GM20000 (cell line): ENCODE results near the gene DDX10.

Source experiments
- DNase-seq: peaks from one replicate; pipeline ENCODE4 v3.0.0; 2012; ENCODE audit warnings: low spot score
- TF ChIP-seq, protein P1 (sequence below): IDR thresholded peaks from 2 replicates; pipeline ENCODE4 v1.5.1; 2012; ENCODE audit warnings: mild to moderate bottlenecking, control low read depth; ENCODE audit errors: extremely low read depth, missing control alignments

The DDX10 gene

DNA sequence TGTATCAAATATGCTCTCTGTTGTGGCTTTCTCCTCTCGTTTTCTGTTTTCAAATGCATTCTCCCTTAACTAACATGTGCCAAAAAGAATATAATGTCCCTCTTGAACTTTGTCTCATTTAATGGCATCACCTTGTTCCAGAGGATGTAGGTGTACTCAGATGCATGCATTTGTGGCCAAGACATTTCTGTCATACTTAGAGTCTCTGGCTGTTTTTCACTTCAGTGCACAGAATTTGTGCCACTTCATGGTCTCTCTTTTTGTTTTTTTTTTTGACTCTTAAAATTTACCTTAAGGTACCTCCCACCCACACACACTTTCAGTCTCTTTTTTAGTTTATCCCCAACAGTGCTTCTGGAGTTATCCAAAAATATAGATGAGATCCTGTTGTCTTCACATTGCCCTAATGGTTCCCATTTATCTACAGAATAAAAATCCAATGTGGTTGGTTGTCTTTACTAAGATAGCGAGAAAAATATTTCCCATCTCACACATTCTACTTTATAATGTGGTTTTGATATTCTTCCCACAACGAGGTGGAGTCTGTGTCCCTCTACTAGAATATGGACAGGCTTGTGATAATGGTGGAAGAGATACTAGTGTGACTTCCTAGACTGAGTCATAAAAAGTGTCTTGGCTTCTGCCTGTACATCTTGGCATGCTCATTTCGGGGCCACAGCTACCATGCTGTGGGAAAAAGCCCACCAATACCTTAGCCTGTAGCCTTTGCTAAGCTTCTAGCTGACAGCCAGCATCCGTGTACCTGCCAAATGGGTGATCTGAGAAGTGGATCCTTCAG, 125.8 kb downstream of the DDX10 start:
- peak; percentile 7 for DNase-seq
- TF ChIP-seq, protein P1, sequence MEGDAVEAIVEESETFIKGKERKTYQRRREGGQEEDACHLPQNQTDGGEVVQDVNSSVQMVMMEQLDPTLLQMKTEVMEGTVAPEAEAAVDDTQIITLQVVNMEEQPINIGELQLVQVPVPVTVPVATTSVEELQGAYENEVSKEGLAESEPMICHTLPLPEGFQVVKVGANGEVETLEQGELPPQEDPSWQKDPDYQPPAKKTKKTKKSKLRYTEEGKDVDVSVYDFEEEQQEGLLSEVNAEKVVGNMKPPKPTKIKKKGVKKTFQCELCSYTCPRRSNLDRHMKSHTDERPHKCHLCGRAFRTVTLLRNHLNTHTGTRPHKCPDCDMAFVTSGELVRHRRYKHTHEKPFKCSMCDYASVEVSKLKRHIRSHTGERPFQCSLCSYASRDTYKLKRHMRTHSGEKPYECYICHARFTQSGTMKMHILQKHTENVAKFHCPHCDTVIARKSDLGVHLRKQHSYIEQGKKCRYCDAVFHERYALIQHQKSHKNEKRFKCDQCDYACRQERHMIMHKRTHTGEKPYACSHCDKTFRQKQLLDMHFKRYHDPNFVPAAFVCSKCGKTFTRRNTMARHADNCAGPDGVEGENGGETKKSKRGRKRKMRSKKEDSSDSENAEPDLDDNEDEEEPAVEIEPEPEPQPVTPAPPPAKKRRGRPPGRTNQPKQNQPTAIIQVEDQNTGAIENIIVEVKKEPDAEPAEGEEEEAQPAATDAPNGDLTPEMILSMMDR, result no peak

DNA sequence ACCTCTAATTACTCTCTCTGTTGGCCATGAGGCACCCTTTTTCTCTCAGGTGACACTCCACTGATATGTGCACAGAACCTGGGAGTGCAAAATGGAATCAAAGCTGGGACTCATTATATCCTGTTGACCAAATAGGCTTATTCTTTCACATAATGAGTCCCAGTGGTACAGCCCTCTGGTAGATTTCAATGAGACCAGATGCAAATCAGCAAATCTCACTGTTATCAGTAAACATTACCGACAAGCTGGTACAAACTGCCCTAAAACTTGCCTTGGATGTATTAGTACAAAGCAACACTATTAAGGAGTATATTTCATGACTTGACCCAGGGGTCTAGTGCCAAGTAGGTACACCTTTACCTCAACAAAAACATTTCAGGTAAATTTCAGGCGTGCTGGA, 128.3 kb downstream of the DDX10 start:
- no peak for DNase-seq
- TF ChIP-seq, protein P1, result no peak

DNA sequence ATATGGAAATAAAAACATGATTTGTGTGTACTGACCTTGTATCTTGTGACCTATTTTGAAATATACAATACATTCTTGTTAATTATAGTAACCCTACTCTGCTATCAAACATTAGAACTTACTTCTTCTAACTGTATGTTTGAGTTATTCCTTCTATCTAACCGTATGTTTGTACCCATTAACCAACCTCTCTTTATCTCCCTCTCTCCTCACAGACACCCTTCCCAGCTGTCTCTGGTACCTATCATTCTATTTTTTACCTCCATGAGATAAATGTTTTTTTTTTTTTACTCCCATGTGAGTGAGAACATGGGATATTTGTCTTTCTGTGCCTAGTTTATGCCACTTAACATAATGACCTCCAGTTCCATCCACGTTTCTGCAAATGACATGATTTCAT, 128.7 kb downstream of the DDX10 start:
- TF ChIP-seq, protein P1, result no peak
- no peak for DNase-seq

DNA sequence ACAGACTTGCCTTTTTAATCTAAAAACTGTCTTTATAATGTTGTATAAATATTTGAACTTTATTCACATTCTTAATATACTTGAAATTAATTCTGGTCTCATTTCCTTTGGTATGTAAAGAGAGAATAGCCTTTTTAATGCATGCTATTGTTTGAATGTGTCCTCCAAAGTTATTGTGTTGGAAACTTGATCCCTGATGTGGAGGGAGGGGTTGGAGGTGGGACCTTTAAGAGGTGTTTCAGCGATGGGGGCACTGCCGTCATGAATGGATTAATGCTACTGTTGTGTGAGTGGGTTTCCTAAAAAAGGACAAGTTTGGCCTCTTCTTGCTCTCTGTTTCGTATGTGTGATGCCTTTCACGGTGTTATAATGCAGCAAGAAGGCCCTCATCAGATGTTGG, 131.7 kb downstream of the DDX10 start:
- TF ChIP-seq, protein P1, result no peak
- DNase-seq, result no peak

DNA sequence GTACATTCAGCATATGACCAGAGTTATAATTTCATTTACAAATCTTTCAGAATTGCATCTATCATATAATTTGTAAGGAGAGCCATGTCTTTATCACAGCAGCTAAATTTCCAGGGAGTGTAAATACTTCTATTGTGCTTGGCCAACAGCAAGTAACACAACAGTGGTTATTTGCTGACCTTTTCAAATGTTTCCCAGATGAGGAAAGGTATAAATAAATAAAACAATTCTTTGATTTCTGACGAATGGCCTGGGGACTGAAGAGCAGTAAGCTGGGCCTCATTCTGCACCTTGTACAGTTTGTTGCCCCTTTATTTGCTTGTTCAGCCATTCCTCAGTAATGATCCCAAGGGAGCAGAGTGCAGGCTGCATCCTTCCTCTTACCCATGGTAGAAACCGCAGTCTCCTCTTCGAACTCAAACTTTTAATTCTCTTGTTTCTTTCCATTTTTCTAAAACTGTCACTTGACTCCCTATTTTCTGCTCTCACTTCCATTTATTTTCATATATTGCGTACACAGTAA, 132.8 kb downstream of the DDX10 start:
- TF ChIP-seq, protein P1, result no peak
- no peak for DNase-seq

DNA sequence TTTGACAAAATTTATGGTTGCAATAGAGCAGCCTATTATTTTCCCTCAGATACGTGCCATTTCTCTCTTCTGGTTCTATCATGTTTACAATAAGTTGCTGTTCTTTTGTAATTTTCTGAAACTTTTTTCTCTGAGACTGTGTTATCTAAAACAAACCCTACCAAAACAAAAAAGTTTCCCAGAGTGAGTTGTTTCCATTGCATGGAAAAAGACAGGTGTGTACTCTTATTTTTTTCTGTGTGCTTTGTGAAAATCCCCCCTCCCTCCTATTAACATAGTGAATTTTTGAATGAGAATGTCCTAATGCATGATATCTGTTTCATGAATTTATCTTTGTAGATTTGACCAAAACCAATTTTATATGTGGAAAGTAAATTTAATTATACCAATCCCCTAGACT, 137.6 kb downstream of the DDX10 start:
- DNase-seq, result no peak
- TF ChIP-seq, protein P1, result no peak

DNA sequence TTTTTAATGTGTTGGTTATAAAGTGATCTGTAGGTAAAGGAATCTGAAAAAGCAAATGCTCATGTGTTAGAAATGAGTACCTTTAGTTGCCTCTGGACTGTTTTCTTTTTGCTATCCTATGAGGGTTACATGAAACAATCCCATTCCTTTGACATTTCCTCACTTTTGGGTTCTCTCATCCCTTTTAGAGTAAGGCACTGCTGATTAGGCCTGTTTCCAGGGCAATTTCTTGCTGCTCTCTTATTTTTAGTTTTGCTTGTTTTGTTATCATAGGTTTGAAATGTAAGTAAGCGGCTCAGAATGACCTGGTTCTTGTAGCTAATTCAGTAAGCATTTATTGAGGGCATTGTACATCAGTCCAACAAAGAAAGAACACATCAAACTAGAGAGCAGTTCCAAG, 138.9 kb downstream of the DDX10 start:
- DNase-seq, result no peak
- TF ChIP-seq, protein P1, result no peak
